PC-3 (cell line): ENCODE measurements around the gene PI4KA.

ENCODE experiments used
- CTCF ChIP-seq: fragments of 300-600 bp; sonication (generic); conservative IDR thresholded peaks from 2 replicates; pipeline ENCODE4 v1.5.1; 2017; ENCODE audit warnings: antibody characterized with exemption, low read depth, mild to moderate bottlenecking, low read length
- EZH2 ChIP-seq: fragments of 300-600 bp; sonication (generic); IDR thresholded peaks from one replicate; pipeline ENCODE4 v1.6.1; 2017; ENCODE audit warnings: antibody characterized with exemption, mild to moderate bottlenecking, low read length; ENCODE audit not compliant: unreplicated experiment
- EZH2phosphoT487 ChIP-seq: fragments of 300-600 bp; sonication (generic); IDR thresholded peaks from 2 replicates; pipeline ENCODE4 v1.6.1; 2018; ENCODE audit warnings: mild to moderate bottlenecking, antibody characterized with exemption, low read length, borderline replicate concordance

- TF ChIP-seq CTCF (no peak), EZH2phosphoT487 (no peak), EZH2 (no peak)
Measured at GRCh38 chr22:20858615-20859416, at the start of gene PI4KA, which contains the start of gene SNAP29.
